Transverse colon (tissue), 4 donors: ENCODE results near the gene SLC25A24.

ENCODE experiments used
- EP300 ChIP-seq: sonication (generic); formaldehyde crosslinking; IDR thresholded peaks from one replicate; pipeline ENCODE4 v1.6.1; 2017; ENCODE audit warnings: antibody characterized with exemption, low read depth
- POLR2A ChIP-seq: fragments of 450-650 bp; IDR thresholded peaks from one replicate; pipeline ENCODE4 v1.6.1; 2016; ENCODE audit warnings: antibody characterized with exemption, mild to moderate bottlenecking, moderate library complexity
- POLR2AphosphoS5 ChIP-seq, 3 donors: sonication (generic); formaldehyde crosslinking; IDR thresholded peaks; one replicate each; pipeline ENCODE4 v1.6.1; 2016; ENCODE audit warnings: antibody characterized with exemption in 3 of 3
- TF ChIP-seq, protein P1 (sequence below), 5 experiments: fragments of 200-600 bp in 3 of 5; fragments of 450-650 bp in 2 of 5; sonication (generic) in 3 of 5; IDR thresholded peaks; 1 replicate in 2 of 5; 2 replicates in 3 of 5; pipeline ENCODE4 v1.5.1; 2016 to 2017; ENCODE audit warnings: antibody characterized with exemption in 5 of 5, inconsistent platforms in 3 of 5, mild to moderate bottlenecking in 2 of 5, moderate library complexity in 1 of 5

DNA sequence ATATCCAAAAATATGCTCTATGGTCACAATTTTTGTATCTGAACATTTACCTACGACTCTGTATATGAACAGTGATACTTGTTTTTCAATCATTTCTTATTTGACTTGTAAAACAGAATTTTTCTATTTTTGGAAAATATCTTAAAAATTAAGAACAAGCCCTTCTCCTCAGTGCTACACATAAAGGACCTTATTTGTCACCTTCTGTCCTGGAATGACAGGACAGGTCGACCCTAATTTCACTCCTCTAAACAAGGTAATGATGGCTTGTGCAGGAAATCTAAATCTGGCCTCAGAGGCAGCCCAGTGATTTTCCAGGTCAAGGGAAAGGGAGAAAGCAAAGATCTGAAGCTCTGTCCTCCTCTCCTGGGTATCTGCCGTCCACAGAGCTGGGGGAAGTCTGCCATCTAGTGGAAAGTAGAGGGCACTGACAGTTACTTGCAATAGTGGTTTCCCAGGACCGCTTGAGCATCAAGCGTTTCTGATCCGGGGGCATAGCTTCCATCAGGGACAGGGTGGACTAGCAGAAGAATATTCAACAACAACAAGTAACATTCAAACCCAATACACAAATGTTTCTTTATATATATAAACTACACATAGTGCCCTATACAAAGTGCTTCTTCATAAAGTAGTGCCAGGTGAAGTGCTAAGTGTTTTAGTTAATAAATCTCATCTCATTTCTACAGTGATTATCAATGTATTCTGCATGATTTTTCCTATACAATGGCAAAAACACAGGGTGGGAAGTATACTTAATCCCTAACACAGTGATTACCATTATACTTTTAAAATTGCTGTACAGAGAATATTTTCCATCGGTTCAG lies 74.6 kb downstream of the SLC25A24 start:
- TF ChIP-seq, protein P1, sequence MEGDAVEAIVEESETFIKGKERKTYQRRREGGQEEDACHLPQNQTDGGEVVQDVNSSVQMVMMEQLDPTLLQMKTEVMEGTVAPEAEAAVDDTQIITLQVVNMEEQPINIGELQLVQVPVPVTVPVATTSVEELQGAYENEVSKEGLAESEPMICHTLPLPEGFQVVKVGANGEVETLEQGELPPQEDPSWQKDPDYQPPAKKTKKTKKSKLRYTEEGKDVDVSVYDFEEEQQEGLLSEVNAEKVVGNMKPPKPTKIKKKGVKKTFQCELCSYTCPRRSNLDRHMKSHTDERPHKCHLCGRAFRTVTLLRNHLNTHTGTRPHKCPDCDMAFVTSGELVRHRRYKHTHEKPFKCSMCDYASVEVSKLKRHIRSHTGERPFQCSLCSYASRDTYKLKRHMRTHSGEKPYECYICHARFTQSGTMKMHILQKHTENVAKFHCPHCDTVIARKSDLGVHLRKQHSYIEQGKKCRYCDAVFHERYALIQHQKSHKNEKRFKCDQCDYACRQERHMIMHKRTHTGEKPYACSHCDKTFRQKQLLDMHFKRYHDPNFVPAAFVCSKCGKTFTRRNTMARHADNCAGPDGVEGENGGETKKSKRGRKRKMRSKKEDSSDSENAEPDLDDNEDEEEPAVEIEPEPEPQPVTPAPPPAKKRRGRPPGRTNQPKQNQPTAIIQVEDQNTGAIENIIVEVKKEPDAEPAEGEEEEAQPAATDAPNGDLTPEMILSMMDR (IDR thresholded peaks at IDR 0.05) = peak; percentile 79 to 92 (median 88)
- TF ChIP-seq POLR2AphosphoS5 (IDR thresholded peaks at IDR 0.05) = no peak
- TF ChIP-seq EP300 = no peak
- no peak for TF ChIP-seq POLR2A
